Fibroblast of villous mesenchyme (primary cell): Measurements from ENCODE around the gene XPNPEP2. TPM values are rescaled to one million over a fixed set of nuclear protein-coding genes. Genes with fewer than 3 reads are reported as not detected.

Experiments
- DNase-seq: peaks from one replicate; pipeline ENCODE4 v3.0.0-alpha.2; 2010; ENCODE audit warnings: low read depth
- H3K4me3 ChIP-seq: 2 replicates; pipeline ENCODE4 v1.5.1; 2011; ENCODE audit warnings: low read depth, mild to moderate bottlenecking, low read length
- total RNA-seq: library from RNA; depleted of rRNA; stranded (reverse); fragments of >200 nt; gene quantifications from 2 replicates; pipeline ENCODE4 v1.2.3, GENCODE V29; 2012
- TF ChIP-seq, protein P1 (sequence below): IDR thresholded peaks from 2 replicates; pipeline ENCODE4 v1.5.1; 2012; ENCODE audit warnings: low read depth, mild to moderate bottlenecking, low read length; ENCODE audit not compliant: insufficient read depth

Gene XPNPEP2
- total RNA-seq, 1 donor, result not detected

DNA sequence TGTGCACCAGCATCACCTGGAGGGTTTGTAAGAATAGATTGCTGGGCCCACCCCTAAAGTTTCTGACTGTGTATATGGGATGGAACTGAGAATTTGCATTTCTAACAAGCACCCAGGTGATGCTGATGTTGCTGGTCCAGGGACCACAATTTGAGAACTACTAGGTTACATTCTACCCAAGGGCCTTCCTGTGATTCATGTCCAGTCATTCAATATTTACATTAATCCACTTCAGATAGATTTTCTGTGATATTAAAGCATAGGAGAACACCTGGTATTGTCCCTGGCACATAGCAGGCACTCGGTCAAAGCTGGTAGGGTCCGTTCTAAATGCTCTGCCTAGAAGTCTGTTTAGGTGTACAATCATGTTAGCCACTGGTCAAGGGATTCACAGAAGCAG is 19.5 kb upstream of the XPNPEP2 start:
- TF ChIP-seq, protein P1, sequence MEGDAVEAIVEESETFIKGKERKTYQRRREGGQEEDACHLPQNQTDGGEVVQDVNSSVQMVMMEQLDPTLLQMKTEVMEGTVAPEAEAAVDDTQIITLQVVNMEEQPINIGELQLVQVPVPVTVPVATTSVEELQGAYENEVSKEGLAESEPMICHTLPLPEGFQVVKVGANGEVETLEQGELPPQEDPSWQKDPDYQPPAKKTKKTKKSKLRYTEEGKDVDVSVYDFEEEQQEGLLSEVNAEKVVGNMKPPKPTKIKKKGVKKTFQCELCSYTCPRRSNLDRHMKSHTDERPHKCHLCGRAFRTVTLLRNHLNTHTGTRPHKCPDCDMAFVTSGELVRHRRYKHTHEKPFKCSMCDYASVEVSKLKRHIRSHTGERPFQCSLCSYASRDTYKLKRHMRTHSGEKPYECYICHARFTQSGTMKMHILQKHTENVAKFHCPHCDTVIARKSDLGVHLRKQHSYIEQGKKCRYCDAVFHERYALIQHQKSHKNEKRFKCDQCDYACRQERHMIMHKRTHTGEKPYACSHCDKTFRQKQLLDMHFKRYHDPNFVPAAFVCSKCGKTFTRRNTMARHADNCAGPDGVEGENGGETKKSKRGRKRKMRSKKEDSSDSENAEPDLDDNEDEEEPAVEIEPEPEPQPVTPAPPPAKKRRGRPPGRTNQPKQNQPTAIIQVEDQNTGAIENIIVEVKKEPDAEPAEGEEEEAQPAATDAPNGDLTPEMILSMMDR, result no peak
- no peak overlapping the region for H3K4me3 ChIP-seq
- DNase-seq, result no peak

- TF ChIP-seq, protein P1, result no peak
Observed at GRCh38 chrX:129719931-129720530, 18.7 kb upstream of the XPNPEP2 start.

GRCh38 chrX:129720741-129721140 is 18.0 kb upstream of the XPNPEP2 start:
- no peak overlapping the region for H3K4me3 ChIP-seq
- TF ChIP-seq, protein P1, result no peak

More at GRCh38 chrX:129719931-129720530, 18.7 kb upstream of the XPNPEP2 start:
- DNase-seq, result no peak
- H3K4me3 ChIP-seq, result no peak overlapping the region

DNA sequence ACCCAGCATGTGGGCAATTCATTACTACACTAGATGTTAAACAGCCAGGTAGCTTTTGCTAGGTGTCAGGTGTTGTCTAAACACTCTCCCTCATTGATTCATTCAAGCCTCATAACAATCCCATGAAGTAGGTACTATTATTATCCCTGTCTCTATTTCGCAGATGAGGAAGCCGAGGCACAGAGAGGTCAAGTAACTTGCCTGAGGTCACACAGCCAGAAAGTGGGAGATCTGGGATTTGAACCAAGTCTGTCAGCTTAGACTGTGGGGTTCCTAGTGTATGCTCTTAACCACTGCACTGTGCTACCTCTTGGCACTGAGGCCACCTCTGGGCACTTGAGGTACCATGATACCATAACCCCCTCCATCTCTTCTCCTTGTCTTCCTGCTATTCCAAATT is 17.4 kb upstream of the XPNPEP2 start:
- TF ChIP-seq, protein P1, result no peak
- no peak overlapping the region for H3K4me3 ChIP-seq

More at GRCh38 chrX:129720741-129721140, 18.0 kb upstream of the XPNPEP2 start:
- no peak for DNase-seq

DNA sequence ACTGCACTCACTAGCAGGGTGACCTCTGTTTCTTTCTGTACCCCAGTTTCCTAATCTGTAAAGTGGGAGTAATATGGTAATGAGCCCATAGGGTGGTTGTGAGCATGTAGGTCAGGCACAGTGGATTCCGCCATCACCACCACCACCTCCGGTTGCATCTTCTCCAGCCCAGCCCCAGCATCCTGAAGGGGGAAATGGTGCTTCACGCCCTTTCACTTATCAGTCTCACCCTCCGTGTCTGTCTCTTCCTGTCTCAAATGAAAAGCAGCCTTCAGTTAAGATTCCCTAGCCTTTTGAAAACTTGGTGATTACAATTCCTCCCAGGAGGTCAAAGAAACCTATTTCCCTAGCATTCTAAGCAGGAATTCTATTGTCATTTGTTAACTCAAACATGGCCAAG is 16.9 kb upstream of the XPNPEP2 start:
- TF ChIP-seq, protein P1, result no peak

More for the DNA sequence above, 17.4 kb upstream of the XPNPEP2 start:
- DNase-seq, result no peak

DNA sequence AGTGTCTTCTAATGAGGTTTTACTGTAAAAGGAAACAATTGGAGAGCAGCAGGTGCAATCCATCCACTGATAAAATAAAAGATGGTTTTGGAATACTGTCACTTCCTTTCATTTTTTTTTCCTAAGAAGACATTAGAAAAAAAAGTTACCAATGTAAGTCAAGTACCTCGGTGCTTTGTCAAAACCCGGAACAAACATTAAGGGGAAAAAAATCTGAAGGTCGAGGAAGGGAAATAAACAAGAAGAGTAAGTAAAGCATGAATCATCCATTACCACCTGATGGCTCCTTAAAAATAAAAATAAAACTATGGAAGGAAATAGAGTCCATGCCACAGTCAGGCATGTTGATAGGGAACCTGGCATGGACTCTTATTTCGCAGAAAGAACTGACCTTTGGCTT is 15.3 kb upstream of the XPNPEP2 start:
- DNase-seq, result no peak
- TF ChIP-seq, protein P1, result no peak
- H3K4me3 ChIP-seq, result no peak overlapping the region

More for the DNA sequence above, 16.9 kb upstream of the XPNPEP2 start:
- DNase-seq, result no peak
- no peak overlapping the region for H3K4me3 ChIP-seq

DNA sequence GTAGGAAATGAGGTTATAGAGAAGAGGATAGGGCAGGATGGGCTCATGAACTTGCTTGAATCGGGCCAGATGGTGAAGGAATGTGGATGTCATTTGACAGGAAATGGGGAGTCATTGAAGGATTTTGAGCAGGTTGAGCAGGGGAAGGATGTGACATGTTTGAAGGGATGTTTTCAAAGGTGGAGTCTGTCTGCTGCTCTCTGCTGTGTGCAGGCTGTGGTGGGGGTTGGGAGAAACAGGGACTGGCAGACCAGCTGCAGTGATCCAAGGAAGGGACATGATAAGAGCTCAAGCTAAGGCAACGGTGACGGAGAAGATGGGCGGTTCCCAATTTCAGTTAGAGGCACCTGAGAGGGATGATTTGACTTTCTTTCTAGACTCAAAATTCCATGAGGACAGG is 14.0 kb upstream of the XPNPEP2 start:
- TF ChIP-seq, protein P1, result no peak
- H3K4me3 ChIP-seq, result no peak overlapping the region
- no peak for DNase-seq
